GM12872 (cell line): ENCODE results near the gene ITGB3.

Experiments
- TF ChIP-seq, protein P1 (sequence below): IDR thresholded peaks from 3 replicates; pipeline ENCODE4 v1.5.1; 2011; ENCODE audit warnings: low read depth, mild to moderate bottlenecking, low read length, moderate library complexity; ENCODE audit not compliant: insufficient read depth

Gene ITGB3

DNA sequence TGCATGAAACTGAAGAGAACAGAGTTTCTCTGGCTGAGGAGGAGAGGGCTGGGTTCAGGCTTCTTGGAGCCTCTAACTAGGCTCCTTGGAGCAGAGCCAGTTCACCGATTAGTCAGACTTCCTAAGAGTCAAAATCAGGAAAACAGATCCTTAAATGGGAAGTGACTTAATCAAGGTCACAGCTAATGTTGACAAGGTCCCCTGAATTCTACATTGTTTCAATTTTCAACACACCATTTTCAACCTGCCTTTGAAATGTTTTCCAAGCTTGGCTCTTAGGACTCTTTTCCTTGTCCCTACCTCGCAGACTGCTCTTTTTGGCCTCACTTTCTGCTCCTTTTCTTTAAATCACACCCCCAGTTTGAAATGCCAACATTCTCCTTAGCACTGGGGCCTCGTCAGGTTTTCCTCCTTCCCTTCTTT is 28.2 kb upstream of the ITGB3 start:
- TF ChIP-seq, protein P1, sequence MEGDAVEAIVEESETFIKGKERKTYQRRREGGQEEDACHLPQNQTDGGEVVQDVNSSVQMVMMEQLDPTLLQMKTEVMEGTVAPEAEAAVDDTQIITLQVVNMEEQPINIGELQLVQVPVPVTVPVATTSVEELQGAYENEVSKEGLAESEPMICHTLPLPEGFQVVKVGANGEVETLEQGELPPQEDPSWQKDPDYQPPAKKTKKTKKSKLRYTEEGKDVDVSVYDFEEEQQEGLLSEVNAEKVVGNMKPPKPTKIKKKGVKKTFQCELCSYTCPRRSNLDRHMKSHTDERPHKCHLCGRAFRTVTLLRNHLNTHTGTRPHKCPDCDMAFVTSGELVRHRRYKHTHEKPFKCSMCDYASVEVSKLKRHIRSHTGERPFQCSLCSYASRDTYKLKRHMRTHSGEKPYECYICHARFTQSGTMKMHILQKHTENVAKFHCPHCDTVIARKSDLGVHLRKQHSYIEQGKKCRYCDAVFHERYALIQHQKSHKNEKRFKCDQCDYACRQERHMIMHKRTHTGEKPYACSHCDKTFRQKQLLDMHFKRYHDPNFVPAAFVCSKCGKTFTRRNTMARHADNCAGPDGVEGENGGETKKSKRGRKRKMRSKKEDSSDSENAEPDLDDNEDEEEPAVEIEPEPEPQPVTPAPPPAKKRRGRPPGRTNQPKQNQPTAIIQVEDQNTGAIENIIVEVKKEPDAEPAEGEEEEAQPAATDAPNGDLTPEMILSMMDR = no peak

DNA sequence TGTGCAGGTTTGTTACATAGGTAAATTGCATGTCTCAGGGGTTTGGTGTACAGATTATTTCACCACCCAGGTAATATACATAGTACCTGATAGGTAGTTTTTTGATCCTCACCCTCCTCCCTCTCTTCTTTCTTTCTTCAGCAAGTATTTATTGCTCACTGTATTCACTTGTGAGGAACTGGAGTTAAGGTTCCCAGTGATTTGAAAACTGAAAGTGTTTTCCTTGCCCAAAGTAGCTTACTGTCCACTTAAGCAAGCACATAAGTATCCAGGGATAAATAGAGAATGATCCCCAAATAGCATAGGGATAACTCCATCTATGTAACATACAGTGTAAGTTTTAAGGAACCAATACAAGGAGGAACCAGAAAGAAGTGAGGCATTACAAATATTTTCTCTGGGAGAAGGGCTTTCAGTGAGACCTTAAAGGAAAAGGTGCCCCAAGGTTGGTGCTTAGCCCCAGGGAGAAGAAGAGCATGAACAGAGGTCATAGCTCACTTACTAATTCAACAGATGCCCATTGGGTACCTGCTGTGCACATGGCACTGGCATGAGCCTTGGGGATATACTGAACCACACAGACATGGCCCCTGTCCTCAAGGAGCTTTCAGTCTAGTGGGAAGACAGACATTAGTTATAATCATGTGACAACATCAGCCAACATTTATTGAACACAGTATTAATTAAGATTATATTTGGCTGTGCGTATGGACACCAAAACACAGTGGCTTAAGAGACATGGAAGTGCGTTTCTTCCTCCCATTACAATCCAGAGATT is 27.5 kb upstream of the ITGB3 start:
- TF ChIP-seq, protein P1 = no peak

DNA sequence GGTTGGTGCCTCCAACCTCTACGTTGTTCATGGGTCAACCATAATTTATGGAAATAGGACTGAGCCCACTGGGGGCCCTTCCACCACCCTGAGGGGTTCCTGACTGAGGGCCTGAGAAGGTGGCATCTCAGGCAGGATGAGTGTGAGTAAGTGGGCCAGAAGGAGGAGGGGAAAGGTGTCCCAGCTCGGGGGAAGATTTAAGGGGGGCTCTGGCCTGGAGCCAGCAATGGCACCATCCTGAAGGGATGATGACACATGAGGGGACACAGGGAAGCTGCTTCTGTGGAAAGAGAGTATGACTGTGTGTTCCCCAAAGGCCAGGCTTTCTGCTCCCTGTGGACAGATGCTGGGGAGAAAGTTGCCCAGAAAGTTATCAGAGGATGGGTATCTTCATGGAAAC is 25.8 kb upstream of the ITGB3 start:
- TF ChIP-seq, protein P1 = no peak

DNA sequence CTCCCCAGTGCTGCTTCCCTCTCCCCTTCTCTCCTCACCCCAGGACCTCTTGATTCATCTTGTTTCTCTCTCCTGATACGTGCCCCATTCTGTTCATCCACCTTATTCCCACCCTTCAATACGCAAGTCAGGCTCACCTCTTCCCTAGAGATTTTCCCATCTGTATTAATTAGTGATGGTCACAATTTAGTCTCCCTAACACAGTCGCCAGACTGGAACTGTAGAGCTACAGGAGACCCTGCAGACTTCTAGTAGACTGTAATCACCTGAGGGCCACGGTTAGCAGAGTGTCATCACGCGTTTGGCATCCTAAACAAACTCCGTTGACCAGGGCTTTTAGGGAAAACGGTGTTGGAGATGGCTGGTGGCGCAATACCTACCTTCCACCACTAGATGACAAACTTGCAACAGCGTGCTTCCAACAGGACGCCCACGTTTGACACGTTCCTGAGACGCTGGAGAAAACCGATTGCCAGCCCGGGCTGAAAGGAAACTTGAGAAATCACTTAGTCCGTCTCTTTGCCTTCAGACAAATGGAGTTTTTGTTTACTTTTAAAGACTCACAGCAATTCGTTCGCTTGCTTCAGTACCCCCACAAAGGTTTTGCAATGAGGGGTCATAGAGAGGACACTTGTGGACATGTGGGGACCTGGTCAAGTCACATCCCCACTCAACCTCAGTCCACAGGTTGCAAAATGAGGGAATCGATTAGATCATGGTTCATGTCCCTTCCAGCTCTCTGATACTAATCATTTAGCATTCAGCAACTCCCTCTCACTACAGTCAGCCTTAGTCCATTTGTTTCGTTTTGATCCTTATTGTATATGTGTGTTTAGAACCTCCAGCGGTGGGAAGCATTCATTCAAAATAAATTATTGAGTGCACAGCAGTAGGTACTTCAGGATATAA is 23.8 kb upstream of the ITGB3 start:
- TF ChIP-seq, protein P1 = peak; percentile 100

DNA sequence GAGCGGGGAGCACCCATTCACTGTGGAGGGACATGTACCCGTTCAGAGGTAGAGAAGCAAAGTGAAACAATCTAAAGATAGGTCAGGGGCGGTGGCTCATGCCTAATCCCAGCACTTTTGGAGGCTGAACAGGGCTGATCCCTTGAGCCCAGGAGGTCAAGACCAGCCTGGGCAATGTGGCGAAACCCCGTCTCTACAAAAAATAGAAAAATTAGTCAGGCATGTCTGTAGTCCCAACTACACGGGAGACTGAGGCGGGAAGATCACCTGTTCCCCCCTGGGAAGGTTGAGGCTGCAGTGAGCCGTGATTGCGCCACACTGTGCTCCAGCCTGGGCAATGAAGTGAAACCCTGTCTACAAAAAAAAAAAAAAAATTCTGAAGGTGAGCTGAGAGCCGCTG is 22.8 kb upstream of the ITGB3 start:
- TF ChIP-seq, protein P1 = no peak

DNA sequence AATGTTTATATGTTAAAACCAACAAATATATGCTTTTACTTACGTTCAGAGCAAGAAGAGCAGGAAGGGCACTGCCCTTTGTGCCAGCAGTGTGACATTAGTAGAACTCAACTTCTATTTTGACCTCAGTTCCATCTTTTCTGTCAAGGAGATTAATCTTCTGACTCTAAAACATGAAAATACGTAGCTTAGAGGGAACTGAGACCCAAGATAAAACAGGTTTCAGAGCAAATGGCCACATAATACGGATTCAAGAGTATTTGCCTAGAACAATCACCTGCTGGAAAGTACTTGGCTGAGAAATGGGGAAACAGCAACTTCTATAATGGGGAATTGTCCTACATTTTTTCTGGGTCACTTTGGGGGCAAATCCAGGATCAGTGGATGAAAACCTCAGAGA is 22.3 kb upstream of the ITGB3 start:
- TF ChIP-seq, protein P1 = no peak

DNA sequence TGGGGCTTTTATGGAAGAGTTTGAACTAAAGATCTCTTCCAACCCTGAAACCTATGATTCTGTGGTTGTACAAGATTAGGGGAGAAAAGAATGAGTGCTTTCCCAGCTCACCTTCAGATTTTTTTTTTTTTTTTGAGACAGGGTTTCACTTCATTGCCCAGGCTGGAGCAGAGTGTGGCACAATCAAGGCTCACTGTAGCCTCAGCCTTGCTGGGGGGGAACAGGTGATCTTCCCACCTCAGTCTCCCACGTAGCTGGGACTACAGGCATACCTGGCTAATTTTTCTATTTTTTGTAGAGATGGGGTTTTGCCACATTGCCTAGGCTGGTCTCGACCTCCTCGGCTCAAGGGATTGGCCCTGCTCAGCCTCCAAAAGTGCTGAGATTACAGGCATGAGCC is 21.8 kb upstream of the ITGB3 start:
- TF ChIP-seq, protein P1 = no peak
